LNCAP (cell line): ENCODE results near the gene ALX1.

Experiments used
- TF ChIP-seq, protein P1 (sequence below): fragments of 450-650 bp; IDR thresholded peaks from 2 replicates; pipeline ENCODE4 v1.5.1; 2017; ENCODE audit warnings: mild to moderate bottlenecking

ALX1 gene

DNA sequence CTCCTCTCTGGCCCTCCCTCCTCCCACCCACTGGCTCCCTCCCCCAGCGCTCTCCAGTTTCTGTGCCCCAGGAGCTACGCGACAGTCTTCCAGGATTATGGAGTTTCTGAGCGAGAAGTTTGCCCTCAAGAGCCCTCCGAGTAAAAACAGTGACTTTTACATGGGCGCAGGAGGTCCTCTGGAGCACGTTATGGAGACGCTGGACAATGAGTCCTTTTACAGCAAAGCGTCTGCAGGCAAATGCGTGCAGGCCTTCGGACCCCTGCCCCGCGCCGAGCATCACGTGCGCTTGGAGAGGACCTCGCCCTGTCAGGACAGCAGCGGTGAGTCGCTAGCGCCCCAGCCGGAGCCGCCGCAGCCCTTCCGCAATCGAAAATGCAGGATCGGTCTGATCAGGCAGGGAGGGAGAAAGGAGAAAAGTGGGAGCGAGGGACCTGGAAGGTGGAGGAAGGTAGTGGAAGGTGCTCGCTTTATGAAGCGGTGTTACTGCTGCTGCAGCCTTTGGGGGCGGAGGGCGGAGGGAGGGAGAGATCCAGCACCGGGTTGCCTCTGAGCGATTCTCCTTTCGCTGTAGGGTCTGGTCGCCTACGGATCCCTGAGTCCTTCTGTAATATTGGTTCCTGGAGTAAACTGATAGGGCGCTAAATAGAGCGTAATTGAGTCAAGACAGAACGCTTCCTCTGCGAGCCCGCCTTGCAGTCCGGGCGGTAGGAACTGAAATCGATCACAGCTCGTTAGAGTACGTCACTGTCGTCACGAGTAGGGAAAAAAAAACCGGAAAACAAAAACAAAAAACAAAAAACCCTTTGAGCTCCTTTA lies at the start of gene ALX1:
Gene ALX1 (plus strand): TSS at position 56 of the 819 bp plus-strand sequence. CDS start 42 bp downstream, at position 98.
- TF ChIP-seq, protein P1, sequence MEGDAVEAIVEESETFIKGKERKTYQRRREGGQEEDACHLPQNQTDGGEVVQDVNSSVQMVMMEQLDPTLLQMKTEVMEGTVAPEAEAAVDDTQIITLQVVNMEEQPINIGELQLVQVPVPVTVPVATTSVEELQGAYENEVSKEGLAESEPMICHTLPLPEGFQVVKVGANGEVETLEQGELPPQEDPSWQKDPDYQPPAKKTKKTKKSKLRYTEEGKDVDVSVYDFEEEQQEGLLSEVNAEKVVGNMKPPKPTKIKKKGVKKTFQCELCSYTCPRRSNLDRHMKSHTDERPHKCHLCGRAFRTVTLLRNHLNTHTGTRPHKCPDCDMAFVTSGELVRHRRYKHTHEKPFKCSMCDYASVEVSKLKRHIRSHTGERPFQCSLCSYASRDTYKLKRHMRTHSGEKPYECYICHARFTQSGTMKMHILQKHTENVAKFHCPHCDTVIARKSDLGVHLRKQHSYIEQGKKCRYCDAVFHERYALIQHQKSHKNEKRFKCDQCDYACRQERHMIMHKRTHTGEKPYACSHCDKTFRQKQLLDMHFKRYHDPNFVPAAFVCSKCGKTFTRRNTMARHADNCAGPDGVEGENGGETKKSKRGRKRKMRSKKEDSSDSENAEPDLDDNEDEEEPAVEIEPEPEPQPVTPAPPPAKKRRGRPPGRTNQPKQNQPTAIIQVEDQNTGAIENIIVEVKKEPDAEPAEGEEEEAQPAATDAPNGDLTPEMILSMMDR, result no peak

DNA sequence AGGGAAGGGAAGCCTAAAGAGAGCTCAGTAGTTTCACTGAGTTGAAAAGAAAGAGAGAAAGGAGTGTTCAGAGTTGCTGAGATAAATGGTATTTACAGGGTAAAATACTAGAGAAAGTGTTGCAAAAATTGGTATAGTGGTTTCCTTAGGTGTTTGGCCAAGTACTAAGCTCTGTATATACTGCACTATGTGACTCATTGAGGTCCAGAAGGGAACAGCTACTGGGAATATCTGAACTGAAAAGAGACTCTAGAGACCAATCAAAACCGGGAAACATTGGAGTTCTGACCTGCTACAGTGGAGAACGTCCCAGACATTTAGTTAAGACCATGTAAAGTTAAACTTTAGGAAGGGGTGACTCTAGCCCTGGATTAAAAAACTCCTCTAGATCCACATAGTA lies 42.7 kb upstream of the ALX1 start:
- TF ChIP-seq, protein P1, result no peak

DNA sequence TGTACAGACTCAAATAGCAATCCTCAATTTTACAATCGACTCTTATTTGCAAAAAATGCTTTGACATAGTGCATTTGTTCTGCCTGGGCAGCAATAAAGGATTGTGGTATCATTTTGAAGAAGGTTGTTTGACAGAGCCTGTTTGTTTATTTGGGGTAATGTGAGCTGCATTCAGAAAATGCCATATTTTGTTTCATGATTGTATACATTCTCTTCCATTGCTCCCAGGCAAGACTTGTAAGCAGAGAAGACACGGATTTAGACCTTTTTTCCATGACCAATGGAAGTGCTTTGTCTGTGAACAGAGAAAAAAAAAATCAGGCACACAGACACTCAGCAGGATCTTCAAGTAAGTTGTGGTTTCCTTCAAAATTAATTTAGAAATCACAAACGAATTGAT lies 35.5 kb upstream of the ALX1 start:
- TF ChIP-seq, protein P1, result no peak

DNA sequence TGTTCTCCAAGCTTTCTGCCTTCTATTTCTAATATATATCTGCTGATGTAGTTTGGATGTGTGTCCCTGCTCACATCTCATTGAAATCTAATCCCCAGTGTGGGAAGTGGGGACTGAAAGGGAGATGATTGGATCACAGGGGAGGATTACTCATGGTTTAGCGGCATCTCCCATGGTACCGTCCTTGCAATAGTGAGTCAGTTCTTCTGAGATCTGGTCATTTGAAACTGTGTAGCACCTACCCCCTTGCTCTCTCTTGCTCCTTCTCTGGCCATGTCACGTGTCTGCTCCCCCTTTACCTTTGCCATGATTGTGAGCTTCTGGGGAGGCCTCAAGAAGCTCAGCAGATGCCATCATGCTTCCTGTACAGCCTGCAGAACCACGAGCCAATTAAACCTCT lies 26.2 kb upstream of the ALX1 start:
- TF ChIP-seq, protein P1, result no peak

DNA sequence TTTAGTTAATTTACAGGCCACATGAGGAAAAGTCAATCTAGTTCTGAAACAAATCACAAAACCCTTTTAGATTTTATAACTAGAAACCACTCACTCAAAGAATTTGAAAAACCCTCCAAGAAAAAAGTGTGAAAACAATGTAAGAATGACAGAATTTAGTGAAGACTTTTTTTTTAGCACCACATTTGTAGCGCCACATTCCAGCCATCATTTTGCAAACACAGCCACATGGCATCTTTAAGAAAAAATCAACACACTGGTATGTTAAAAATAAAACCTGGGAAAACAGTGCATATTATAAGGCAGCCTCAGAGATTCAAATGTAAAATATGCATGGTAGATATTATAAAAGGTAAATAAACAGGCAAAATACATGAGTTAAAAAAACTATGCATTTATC lies 22.3 kb upstream of the ALX1 start:
- TF ChIP-seq, protein P1, result no peak

DNA sequence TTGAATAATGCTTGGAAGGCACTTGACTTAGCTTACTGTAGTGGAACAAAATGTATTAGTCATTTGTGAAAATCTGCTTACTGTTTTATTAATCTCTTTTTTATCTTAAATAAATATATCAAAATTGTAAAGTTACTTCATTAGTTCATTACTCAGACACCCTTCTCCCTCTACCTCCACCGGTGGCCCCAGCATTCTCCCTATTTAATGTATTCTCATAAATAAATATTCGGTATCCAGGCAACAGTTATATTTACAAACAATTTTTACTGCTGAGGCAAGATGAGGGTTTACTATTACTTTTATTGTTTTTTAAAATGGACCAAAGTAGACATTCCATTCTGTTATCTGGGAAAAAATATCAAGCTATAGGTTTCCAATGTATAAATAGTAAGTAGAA lies 19.6 kb upstream of the ALX1 start:
- TF ChIP-seq, protein P1, result no peak

- TF ChIP-seq, protein P1, result no peak
These were observed 19.1 kb upstream of the ALX1 start for GRCh38 chr12:85260896-85261295.
